ENCODE measurements around the gene CAMK4.

Gene CAMK4

DNA sequence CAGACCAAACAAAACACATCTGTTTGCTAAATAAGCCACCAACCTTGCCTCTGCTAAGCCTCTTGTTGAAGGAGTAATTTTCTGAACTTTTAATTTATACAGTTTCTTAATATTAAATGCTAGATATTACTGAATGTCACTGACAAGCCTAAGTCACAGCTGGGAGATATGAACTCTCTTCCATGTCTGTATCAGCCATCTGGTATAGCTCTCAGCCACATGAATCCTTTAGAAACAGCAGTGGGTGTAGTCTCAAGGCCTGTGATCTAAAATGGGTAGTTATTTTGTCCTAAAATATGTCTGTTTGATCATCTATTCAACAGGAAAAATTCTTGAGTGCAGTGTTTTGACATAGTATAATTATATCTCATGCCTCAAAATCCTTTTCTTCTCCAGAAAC lies 97.2 kb downstream of the CAMK4 start:
- TF ChIP-seq, protein P1, sequence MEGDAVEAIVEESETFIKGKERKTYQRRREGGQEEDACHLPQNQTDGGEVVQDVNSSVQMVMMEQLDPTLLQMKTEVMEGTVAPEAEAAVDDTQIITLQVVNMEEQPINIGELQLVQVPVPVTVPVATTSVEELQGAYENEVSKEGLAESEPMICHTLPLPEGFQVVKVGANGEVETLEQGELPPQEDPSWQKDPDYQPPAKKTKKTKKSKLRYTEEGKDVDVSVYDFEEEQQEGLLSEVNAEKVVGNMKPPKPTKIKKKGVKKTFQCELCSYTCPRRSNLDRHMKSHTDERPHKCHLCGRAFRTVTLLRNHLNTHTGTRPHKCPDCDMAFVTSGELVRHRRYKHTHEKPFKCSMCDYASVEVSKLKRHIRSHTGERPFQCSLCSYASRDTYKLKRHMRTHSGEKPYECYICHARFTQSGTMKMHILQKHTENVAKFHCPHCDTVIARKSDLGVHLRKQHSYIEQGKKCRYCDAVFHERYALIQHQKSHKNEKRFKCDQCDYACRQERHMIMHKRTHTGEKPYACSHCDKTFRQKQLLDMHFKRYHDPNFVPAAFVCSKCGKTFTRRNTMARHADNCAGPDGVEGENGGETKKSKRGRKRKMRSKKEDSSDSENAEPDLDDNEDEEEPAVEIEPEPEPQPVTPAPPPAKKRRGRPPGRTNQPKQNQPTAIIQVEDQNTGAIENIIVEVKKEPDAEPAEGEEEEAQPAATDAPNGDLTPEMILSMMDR (conservative IDR thresholded peaks at IDR 0.05; ENCODE audit: low read depth, low read length), result no peak
- no peak overlapping the region for H3K4me3 ChIP-seq (ENCODE audit: low read depth, low read length)
- DNase-seq (ENCODE audit: low read depth), result no peak

DNA sequence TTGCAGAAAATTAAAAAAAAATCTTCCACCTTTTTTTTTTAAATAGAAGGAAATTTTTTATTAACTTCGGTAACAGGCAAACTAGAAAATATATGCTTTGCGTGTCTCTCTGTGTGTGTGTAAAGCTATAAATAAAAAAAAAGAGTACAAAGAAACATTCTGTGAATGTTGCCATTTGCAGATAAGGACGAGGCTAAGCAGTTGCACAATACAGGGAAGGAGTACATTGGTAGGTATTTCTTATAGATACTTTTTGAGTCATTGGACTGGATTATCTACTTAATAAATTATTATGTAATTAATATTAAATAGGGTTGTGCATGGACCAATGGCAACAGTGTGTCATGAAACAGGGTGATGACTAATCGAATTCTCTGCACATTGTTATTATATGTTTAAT lies 102.4 kb downstream of the CAMK4 start:
- DNase-seq (ENCODE audit: low read depth), result no peak
- H3K4me3 ChIP-seq (ENCODE audit: low read depth, low read length), result no peak overlapping the region
- TF ChIP-seq, protein P1 (conservative IDR thresholded peaks at IDR 0.05; ENCODE audit: low read depth, low read length), result no peak

DNA sequence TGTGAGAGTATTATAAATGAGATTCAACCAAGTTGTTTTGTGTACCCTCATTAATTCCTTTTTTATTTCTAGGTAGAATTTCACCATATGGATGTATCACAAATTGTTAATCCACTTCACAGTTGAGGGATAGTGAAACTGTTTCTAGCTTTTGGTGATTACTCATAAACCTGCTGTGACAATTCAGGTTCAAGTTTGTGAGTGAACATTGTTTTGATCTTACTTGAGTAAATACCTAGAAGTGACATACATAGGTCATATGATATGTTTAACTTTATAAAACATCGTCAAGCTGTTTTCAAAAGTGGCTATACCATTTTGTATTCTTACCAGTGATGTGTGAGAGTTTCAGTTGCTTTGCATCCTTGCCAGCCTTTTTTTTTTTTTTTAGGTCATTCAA lies 112.9 kb downstream of the CAMK4 start:
- TF ChIP-seq, protein P1 (conservative IDR thresholded peaks at IDR 0.05; ENCODE audit: low read depth, low read length), result no peak
- DNase-seq (ENCODE audit: low read depth), result no peak
- H3K4me3 ChIP-seq (ENCODE audit: low read depth, low read length), result no peak overlapping the region

DNA sequence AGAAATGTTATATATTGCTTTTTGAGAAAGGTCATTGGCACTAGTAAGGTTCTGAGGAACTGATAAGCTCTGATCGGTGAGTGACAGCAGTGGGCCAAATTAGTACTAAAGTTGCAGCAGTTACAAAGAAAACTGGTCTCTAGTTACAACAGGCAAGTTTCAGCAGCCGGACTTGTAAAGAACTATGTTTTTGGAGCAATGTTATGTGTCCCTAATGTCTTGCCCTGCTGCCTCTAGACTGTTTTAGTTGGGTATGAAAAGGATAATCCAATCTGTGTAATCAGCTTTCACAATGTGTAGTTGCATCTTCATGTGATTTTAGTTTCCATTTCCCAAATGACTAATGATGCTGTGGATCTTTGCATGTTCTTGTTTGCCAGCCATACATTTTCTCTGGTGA lies 113.5 kb downstream of the CAMK4 start:
- no peak for DNase-seq (ENCODE audit: low read depth)
- TF ChIP-seq, protein P1 (conservative IDR thresholded peaks at IDR 0.05; ENCODE audit: low read depth, low read length), result no peak

DNA sequence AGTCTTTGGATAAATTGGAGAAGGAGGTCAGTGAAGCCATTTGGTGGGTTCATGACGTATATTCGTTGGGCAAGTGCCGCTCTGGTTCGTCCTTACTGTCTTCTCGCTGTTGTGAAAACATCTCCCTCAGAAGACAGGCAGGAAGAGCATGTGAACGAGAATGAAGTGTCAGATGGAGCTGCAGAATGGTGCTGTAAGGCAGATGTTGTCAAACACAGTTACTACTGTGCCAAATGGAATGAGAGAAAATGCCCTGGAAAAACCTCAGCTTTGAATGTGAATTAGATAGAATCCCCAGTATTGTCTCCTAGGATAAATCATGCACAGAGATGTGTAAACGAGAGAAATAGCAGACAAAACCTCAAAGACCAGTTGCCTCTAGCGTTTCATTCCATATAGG lies 121.5 kb downstream of the CAMK4 start:
- H3K4me3 ChIP-seq (ENCODE audit: low read depth, low read length), result no peak overlapping the region
- TF ChIP-seq, protein P1 (conservative IDR thresholded peaks at IDR 0.05; ENCODE audit: low read depth, low read length), result no peak
- no peak for DNase-seq (ENCODE audit: low read depth)

More for the DNA sequence above, 113.5 kb downstream of the CAMK4 start:
- H3K4me3 ChIP-seq (ENCODE audit: low read depth, low read length), result no peak overlapping the region

DNA sequence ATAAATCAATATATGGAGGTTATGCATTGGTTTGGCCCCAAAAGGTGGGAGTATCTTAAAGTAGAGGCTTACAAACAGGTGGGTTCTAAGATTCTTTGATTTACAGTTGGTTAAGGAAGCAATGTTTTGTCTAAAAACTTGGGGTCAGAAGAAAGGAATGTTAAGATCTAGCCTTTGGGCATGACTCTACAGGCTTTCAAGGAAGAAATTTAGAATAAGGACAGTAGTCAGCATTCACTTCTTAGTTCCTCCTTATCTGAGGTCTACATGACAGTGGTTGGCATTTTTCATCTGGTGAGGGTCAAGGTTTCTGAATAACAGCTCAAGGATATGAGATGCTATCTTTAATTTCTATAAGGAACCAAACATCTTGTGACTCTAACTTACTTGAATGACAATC lies 122.8 kb downstream of the CAMK4 start:
- TF ChIP-seq, protein P1 (conservative IDR thresholded peaks at IDR 0.05; ENCODE audit: low read depth, low read length), result no peak
- no peak for DNase-seq (ENCODE audit: low read depth)
- no peak overlapping the region for H3K4me3 ChIP-seq (ENCODE audit: low read depth, low read length)

DNA sequence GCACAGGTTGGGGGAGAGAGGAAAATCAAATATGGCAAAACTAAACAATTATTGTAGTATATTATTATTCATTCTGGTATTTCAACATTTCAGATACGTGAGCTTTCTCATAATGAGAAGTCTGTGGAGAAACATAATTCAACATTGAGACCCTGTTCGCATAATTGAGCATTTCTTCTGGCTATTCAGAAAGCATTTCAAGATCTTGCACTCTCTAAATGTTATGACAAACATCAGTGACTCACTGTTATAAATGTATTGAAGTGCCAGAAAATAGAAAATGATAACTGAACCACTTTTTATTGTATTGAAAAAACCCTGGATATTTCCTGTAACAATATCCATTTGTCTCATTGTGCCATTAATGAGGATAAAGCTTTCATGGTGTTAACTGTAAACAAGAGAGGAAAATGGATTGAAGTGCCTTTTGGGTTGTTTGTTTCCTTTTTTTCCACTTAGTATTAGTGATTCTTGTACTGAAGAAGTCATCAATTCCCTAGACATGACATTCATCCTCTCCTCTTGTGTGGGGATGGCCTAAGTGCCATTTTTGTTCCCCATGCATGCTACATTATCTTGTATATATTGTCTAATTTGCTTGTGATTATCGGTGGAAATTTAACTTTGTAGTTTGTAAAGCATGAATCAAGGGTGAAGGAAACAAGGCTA lies 124.6 kb downstream of the CAMK4 start:
- TF ChIP-seq, protein P1 (conservative IDR thresholded peaks at IDR 0.05; ENCODE audit: low read depth, low read length), result no peak
- no peak for DNase-seq (ENCODE audit: low read depth)

More for the DNA sequence above, 124.6 kb downstream of the CAMK4 start:
- H3K4me3 ChIP-seq (ENCODE audit: low read depth, low read length), result no peak overlapping the region

All from choroid plexus epithelial cell (primary cell).